ENCODE results near the gene MAB21L3.
A peak's percentile ranks its signal among the peaks of the same experiment; 100 is the strongest.

Gene MAB21L3

DNA sequence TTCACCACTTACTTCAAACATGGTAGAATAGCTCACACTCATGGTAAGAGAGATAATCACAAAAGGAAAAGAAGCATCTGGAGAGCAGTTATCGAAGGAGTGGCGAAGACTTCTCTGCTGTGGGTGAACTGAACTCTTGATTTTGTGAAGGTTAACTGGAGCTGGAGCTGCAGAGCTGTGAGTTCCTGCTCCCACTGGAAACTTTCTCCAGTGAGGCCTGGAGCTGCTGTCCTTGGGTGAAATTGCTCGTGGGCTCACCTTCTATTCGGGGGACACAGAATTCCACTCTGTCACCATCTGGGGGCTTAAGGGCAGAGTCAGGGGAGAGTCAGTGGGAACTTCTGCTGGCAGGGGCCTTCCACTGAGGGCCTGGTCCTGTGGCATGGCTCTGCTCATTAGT lies 45.9 kb downstream of the MAB21L3 start:
- Mint-ChIP-seq H3K9me3 (peaks cover 4% of the 10 kb centered on the region), H3K27ac (no peak overlapping the region), H3K4me1 (peaks cover 7% of the 10 kb centered on the region), H3K27me3 (ENCODE audit: low read depth) (no peaks in the 10 kb centered on the region), H3K36me3 (ENCODE audit: low read depth) (no peaks in the 10 kb centered on the region), H3K4me3 (no peak overlapping the region)
- TF ChIP-seq CTCF (IDR thresholded peaks at IDR 0.05; ENCODE audit: unreplicated experiment in 3 of 3) = no peak

DNA sequence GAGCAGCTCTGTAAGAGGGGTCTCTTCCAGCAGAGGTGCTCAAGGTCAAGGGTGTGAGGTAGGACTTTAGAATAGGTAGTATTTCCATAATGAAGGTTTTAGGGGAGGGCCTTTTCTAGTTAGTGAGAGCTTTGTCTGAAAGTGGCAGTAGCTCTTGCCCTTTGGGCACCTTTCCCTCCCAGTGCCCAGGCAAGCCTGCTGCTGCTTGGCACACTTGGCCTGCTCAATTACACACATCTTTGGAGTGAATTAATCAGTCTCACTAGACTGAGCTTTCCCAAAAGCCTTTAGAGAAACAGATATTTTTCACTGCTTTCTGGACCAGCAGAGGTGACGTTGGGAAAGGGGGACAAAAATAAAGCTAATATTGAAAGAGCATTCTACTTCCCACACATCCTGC lies 48.0 kb downstream of the MAB21L3 start:
- Mint-ChIP-seq H3K4me3 (no peak overlapping the region), H3K27ac (no peak overlapping the region), H3K4me1 (no peaks in the 10 kb centered on the region), H3K9me3 (peaks cover 4% of the 10 kb centered on the region), H3K27me3 (ENCODE audit: low read depth) (no peaks in the 10 kb centered on the region), H3K36me3 (ENCODE audit: low read depth) (no peaks in the 10 kb centered on the region)
- no peak for TF ChIP-seq CTCF (IDR thresholded peaks at IDR 0.05; ENCODE audit: unreplicated experiment in 3 of 3)

- Mint-ChIP-seq H3K27me3 (ENCODE audit: low read depth) (no peaks in the 10 kb centered on the region), H3K4me1 (no peaks in the 10 kb centered on the region), H3K4me3 (no peak overlapping the region), H3K9me3 (peaks cover 4% of the 10 kb centered on the region), H3K36me3 (ENCODE audit: low read depth) (no peaks in the 10 kb centered on the region), H3K27ac (no peak overlapping the region)
- no peak for TF ChIP-seq CTCF (IDR thresholded peaks at IDR 0.05; ENCODE audit: unreplicated experiment in 3 of 3)
Observed at GRCh38 chr1:116159611-116160010, 48.4 kb downstream of the MAB21L3 start.

GRCh38 chr1:116161390-116161789 lies 50.2 kb downstream of the MAB21L3 start:
- H3K4me1 Mint-ChIP-seq = no peaks in the 10 kb centered on the region
- no peaks in the 10 kb centered on the region for H3K36me3 Mint-ChIP-seq (ENCODE audit: low read depth)
- no peak for TF ChIP-seq CTCF (IDR thresholded peaks at IDR 0.05; ENCODE audit: unreplicated experiment in 3 of 3)
- no peak overlapping the region for H3K27ac Mint-ChIP-seq
- no peak overlapping the region for H3K4me3 Mint-ChIP-seq
- no peaks in the 10 kb centered on the region for H3K27me3 Mint-ChIP-seq (ENCODE audit: low read depth)
- peaks cover 4% of the 10 kb centered on the region for H3K9me3 Mint-ChIP-seq

- no peak for TF ChIP-seq CTCF (IDR thresholded peaks at IDR 0.05; ENCODE audit: unreplicated experiment in 3 of 3)
- no peaks in the 10 kb centered on the region for H3K36me3 Mint-ChIP-seq (ENCODE audit: low read depth)
- peaks cover 1% of the 10 kb centered on the region for H3K4me1 Mint-ChIP-seq
- H3K27me3 Mint-ChIP-seq (ENCODE audit: low read depth) = no peaks in the 10 kb centered on the region
- H3K27ac Mint-ChIP-seq = no peak overlapping the region
- no peak overlapping the region for H3K4me3 Mint-ChIP-seq
- H3K9me3 Mint-ChIP-seq = peaks cover 2% of the 10 kb centered on the region
Observed at GRCh38 chr1:116161877-116162390, 50.7 kb downstream of the MAB21L3 start.

DNA sequence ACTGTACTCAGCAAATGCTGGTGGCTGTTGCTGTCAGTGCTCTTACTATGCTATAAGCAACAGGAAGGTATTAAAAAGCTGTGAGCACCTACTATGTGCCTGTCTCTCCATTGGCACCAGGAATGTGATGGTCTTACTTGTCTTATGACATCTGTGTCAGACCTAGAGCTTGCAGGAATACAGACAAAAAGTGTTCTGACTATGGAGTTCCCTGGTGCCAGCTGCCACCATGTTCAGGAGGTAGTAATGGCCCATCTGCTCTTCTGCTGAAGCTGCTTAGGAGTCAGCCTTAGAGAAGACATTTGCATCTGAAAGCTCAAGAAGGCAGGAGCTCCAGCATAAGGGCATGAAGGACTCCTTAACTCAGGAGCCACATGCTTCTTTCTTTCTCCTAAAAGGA lies 52.3 kb downstream of the MAB21L3 start:
- Mint-ChIP-seq H3K9me3 (no peaks in the 10 kb centered on the region), H3K36me3 (ENCODE audit: low read depth) (no peaks in the 10 kb centered on the region), H3K27me3 (ENCODE audit: low read depth) (no peaks in the 10 kb centered on the region), H3K27ac (peak overlapping the region in 1 of 3 experiments; percentile 8), H3K4me1 (peaks cover 9% of the 10 kb centered on the region), H3K4me3 (no peak overlapping the region)
- TF ChIP-seq CTCF (IDR thresholded peaks at IDR 0.05; ENCODE audit: unreplicated experiment in 3 of 3) = no peak

Measured in nephron (organoid).